HUES6 (cell line): ENCODE data around the gene STT3A.

Experiments used
- H3K27ac ChIP-seq: 2 replicates; pipeline ENCODE4 v1.7.0; 2013; ENCODE audit warnings: low read depth, mild to moderate bottlenecking, low read length, inconsistent platforms
- H3K27me3 ChIP-seq: 2 replicates; pipeline ENCODE4 v1.6.1; 2013; ENCODE audit warnings: low read length; ENCODE audit not compliant: control insufficient read depth, insufficient read depth
- H3K36me3 ChIP-seq: 2 replicates; pipeline ENCODE4 v1.6.1; 2013; ENCODE audit warnings: low read length; ENCODE audit not compliant: control insufficient read depth, insufficient read depth
- H3K4me1 ChIP-seq: 2 replicates; pipeline ENCODE4 v1.6.1; 2013; ENCODE audit warnings: low read length; ENCODE audit not compliant: control insufficient read depth, insufficient read depth
- H3K4me3 ChIP-seq: 2 replicates; pipeline ENCODE4 v1.5.1; 2013; ENCODE audit warnings: low read depth, low read length
- H3K9ac ChIP-seq: one replicate; pipeline ENCODE4 v1.6.1; 2013; ENCODE audit warnings: mild to moderate bottlenecking, low read length
- H3K9me3 ChIP-seq: 2 replicates; pipeline ENCODE4 v1.6.1; 2013; ENCODE audit warnings: low read depth, low read length; ENCODE audit not compliant: control insufficient read depth, insufficient read depth

Gene STT3A

DNA sequence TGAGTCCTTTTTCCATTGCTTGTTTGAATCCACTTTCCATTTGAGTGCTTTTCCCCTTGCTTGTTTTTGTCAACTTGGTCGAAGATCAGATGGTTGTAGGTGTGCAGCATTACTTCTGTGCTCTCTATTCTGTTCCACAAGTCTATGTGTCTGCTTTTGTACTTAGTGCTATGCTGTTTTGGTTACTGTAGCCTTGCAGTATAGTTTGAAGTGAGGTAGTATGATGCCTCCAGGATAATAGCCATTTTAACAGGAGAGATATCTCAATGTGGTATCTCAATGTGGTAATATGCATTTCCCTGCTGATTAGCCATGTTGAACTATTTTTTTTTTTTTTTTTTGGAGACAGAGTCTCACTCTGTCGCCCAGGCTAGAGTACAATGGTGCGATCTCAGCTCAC, 71.3 kb downstream of the STT3A start:
- Histone ChIP-seq H3K9ac (no peak overlapping the region), H3K27ac (no peak overlapping the region), H3K9me3 (0 out of 2 replicates have a peak, but pooled peaks cover 3% of the 10 kb centered on the region), H3K4me1 (no peaks in the 10 kb centered on the region), H3K36me3 (peaks cover 57% of the 10 kb centered on the region), H3K4me3 (no peak overlapping the region), H3K27me3 (no peaks in the 10 kb centered on the region)

DNA sequence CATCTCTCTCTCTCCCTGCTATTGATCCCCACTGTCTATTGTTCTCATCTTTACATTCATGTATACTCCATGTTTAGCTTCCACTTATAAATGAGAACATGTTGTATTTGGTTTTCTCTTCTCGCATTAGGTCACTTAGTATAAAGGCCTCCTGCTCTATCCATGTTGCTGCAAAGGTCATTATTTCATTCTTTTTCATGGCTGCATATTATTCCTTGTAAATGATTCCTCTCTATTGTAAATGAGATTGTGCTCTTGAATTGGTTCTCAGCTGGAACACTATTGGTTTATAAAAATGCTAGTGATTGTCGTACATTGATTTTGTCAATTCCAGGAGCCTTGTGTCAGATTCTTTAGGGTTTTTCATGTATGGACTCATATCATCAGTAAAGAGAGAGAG, 74.5 kb downstream of the STT3A start:
- no peak overlapping the region for H3K9ac ChIP-seq
- H3K4me3 ChIP-seq: no peak overlapping the region
- no peaks in the 10 kb centered on the region for H3K4me1 ChIP-seq
- peaks cover 42% of the 10 kb centered on the region for H3K36me3 ChIP-seq
- no peak overlapping the region for H3K27ac ChIP-seq
- no peaks in the 10 kb centered on the region for H3K27me3 ChIP-seq
- H3K9me3 ChIP-seq: 0 out of 2 replicates have a peak, but pooled peaks cover 3% of the 10 kb centered on the region

DNA sequence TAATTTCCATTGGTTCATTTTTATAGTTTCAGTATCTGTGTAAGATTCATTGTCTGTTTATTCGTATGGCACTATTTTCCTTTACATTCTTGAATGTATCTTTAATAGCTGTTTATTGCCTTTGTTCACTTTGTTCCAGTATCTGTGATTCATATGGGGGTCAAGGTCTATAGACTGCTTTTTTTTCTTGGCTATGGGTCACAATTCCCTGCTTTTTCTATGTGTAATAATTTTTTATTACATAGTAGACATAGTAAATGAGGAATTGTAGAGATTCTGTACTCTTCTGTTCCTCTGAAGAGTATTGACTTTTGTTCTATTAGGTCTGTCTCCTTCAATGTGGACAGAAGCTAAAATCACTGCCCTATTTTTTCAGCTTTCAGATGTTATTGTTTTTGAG, 77.5 kb downstream of the STT3A start:
- H3K9me3 ChIP-seq: 0 out of 2 replicates have a peak, but pooled peaks cover 3% of the 10 kb centered on the region
- H3K9ac ChIP-seq: no peak overlapping the region
- H3K27me3 ChIP-seq: no peaks in the 10 kb centered on the region
- no peak overlapping the region for H3K4me3 ChIP-seq
- H3K36me3 ChIP-seq: peaks cover 34% of the 10 kb centered on the region
- no peaks in the 10 kb centered on the region for H3K4me1 ChIP-seq
- no peak overlapping the region for H3K27ac ChIP-seq

DNA sequence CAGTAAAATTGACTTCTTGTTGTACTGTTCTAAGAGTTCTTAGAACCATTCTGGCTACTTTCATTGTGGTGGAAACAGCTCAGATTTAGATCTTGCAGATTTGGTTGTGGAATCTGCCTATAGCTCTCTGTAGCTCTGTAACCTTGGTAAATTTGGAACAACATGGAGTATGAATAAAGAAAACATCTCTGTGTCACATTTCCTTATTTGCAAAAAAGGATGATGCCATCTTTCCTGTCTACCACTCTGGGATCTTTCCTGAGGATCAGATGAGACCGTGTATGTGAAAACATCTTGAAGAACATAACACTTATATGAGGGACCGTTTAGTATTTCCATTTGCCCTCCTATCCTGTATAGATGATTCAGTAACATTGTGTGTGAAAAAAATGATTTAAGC, 78.9 kb downstream of the STT3A start:
- no peak overlapping the region for H3K4me3 ChIP-seq
- no peak overlapping the region for H3K27ac ChIP-seq
- H3K27me3 ChIP-seq: no peaks in the 10 kb centered on the region
- no peaks in the 10 kb centered on the region for H3K4me1 ChIP-seq
- no peak overlapping the region for H3K9ac ChIP-seq
- 0 out of 2 replicates have a peak, but pooled peaks cover 3% of the 10 kb centered on the region for H3K9me3 ChIP-seq
- H3K36me3 ChIP-seq: peaks cover 42% of the 10 kb centered on the region
